GM12875 (cell line): Measurements from ENCODE around the gene PLAAT3.
"Not testable (repeated sequence)": the region's sequence is repeated elsewhere in the genome, so short reads cannot be mapped to it uniquely, and the experiment has no call there.

Experiments used
- H3K4me3 ChIP-seq: one replicate; pipeline ENCODE4 v1.5.1; 2011; ENCODE audit warnings: low read depth, low read length, control low read depth
- CTCF ChIP-seq: IDR thresholded peaks from 2 replicates; pipeline ENCODE4 v1.5.1; 2011; ENCODE audit warnings: low read depth, mild to moderate bottlenecking, control low read depth, inconsistent platforms, low read length, moderate library complexity, borderline replicate concordance; ENCODE audit not compliant: insufficient read depth

Gene PLAAT3

GRCh38 chr11:63608353-63609345, 5.6 kb downstream of the PLAAT3 start:
- TF ChIP-seq CTCF, result no peak

GRCh38 chr11:63603180-63603518, 11.1 kb downstream of the PLAAT3 start:
- TF ChIP-seq CTCF, result no peak
- no peak overlapping the region for H3K4me3 ChIP-seq

More at GRCh38 chr11:63608353-63609345, 5.6 kb downstream of the PLAAT3 start:
- H3K4me3 ChIP-seq, result no peak overlapping the region

- not testable (repeated sequence) for H3K4me3 ChIP-seq
Observed at GRCh38 chr11:63602290-63603179, 11.7 kb downstream of the PLAAT3 start.

GRCh38 chr11:63599211-63600122, 14.8 kb downstream of the PLAAT3 start:
- H3K4me3 ChIP-seq, result no peak overlapping the region
- TF ChIP-seq CTCF, result no peak

- TF ChIP-seq CTCF, result no peak
- H3K4me3 ChIP-seq, result no peak overlapping the region
Observed at GRCh38 chr11:63598556-63598955, 15.7 kb downstream of the PLAAT3 start.

- no peak for TF ChIP-seq CTCF
- no peak overlapping the region for H3K4me3 ChIP-seq
Observed at GRCh38 chr11:63595296-63595695, 18.9 kb downstream of the PLAAT3 start.
